Stimulated activated CD8-positive, alpha-beta memory T cell treated with anti-CD3 and anti-CD28 coated beads, Interleukin-7, amount 100 ng/mL, for 1 hour (primary cell): ENCODE measurements around the gene NFE2L2.
"Not testable (repeated sequence)": the region's sequence is repeated elsewhere in the genome, so short reads cannot be mapped to it uniquely, and the experiment has no call there.

Experiments used
- DNase-seq, 2 donors: peaks; one replicate each; pipeline ENCODE4 v3.0.0-alpha.2; 2020; ENCODE audit warnings: low read depth in 2 of 2

Gene NFE2L2

GRCh38 chr2:177281400-177282180, 17.1 kb upstream of the NFE2L2 start:
- DNase-seq, result no peak

- DNase-seq, result no peak
Measured at GRCh38 chr2:177279847-177280246, 15.3 kb upstream of the NFE2L2 start.

GRCh38 chr2:177275743-177276055, 11.2 kb upstream of the NFE2L2 start:
- no peak for DNase-seq

- no peak for DNase-seq
Measured at GRCh38 chr2:177275040-177275742, 10.7 kb upstream of the NFE2L2 start.

GRCh38 chr2:177273408-177273807, 8.9 kb upstream of the NFE2L2 start:
- no peak for DNase-seq

- no peak for DNase-seq
Measured at GRCh38 chr2:177272765-177273164, 8.2 kb upstream of the NFE2L2 start.

GRCh38 chr2:177271981-177272666, 7.6 kb upstream of the NFE2L2 start:
- no peak for DNase-seq

GRCh38 chr2:177270531-177270930, 6.0 kb upstream of the NFE2L2 start:
- DNase-seq, result no peak

GRCh38 chr2:177268901-177269300, 4.4 kb upstream of the NFE2L2 start:
- no peak for DNase-seq

GRCh38 chr2:177268187-177268871, 3.8 kb upstream of the NFE2L2 start:
- no peak for DNase-seq

- DNase-seq, result not testable (repeated sequence)
Measured at GRCh38 chr2:177266955-177267354, 2.4 kb upstream of the NFE2L2 start.

GRCh38 chr2:177265824-177266817, 1.6 kb upstream of the NFE2L2 start:
- DNase-seq, result no peak

- DNase-seq, result no peak
Measured at GRCh38 chr2:177264209-177264692, 276 bp downstream of the NFE2L2 start.

- peak; percentile 88 to 92 for DNase-seq
Measured at GRCh38 chr2:177263451-177264208, 897 bp downstream of the NFE2L2 start.

GRCh38 chr2:177262958-177263450, 1.5 kb downstream of the NFE2L2 start:
- DNase-seq, result no peak

GRCh38 chr2:177262092-177262491, 2.4 kb downstream of the NFE2L2 start:
- no peak for DNase-seq

GRCh38 chr2:177261116-177262060, 3.1 kb downstream of the NFE2L2 start:
- no peak for DNase-seq

GRCh38 chr2:177260379-177260778, 4.1 kb downstream of the NFE2L2 start:
- DNase-seq, result no peak

- no peak for DNase-seq
Measured at GRCh38 chr2:177258059-177258458, 6.5 kb downstream of the NFE2L2 start.
